IPS DF 6.9 (cell line): Measurements from ENCODE around the gene ERVK3-1.

Experiments
- DNase-seq: peaks from one replicate; pipeline ENCODE4 v3.0.0-alpha.2; 2013; ENCODE audit warnings: low read depth, low spot score
- H3K27ac ChIP-seq: one replicate; pipeline ENCODE4 v1.5.1; 2013; ENCODE audit warnings: low read length, control low read depth
- H3K27me3 ChIP-seq: 2 replicates; pipeline ENCODE4 v1.6.1; 2013; ENCODE audit warnings: mild to moderate bottlenecking, low read length; ENCODE audit not compliant: control insufficient read depth, insufficient read depth
- H3K36me3 ChIP-seq: 2 replicates; pipeline ENCODE4 v1.6.1; 2013; ENCODE audit warnings: low read length; ENCODE audit not compliant: control insufficient read depth, insufficient read depth
- H3K4me1 ChIP-seq: 2 replicates; pipeline ENCODE4 v1.6.1; 2013; ENCODE audit warnings: low read length; ENCODE audit not compliant: control insufficient read depth, insufficient read depth
- H3K4me3 ChIP-seq: 2 replicates; pipeline ENCODE4 v1.5.1; 2013; ENCODE audit warnings: mild to moderate bottlenecking, low read length
- H3K9me3 ChIP-seq: 2 replicates; pipeline ENCODE4 v1.6.1; 2013; ENCODE audit warnings: low read length, inconsistent platforms; ENCODE audit not compliant: control insufficient read depth, insufficient read depth
- WGBS: extraction: QIAGEN DNeasy Blood & Tissue Kit; methylation state at CpG from one replicate; pipeline ENCODE4 v1.1.7; 2013; ENCODE audit warnings: mixed read lengths, missing lambda C conversion rate; ENCODE audit not compliant: insufficient read length, insufficient coverage; 5-methylcytosine and 5-hydroxymethylcytosine counted together

The ERVK3-1 gene

GRCh38 chr19:58362272-58362994 lies 57.3 kb downstream of the ERVK3-1 start, which contains the start of gene ZNF497:
Gene ZNF497, minus strand, starts transcription at chr19:58362751. Its CDS starts 5,116 bp downstream, at chr19:58357635.
- Histone ChIP-seq H3K27me3 (no peaks in the 10 kb centered on the region), H3K27ac (no peak within 1 kb of the TSS), H3K36me3 (no peaks in the 10 kb centered on the region; the same call in 1 of the 2 replicates), H3K4me1 (peaks cover 2% of the 10 kb centered on the region; the same call in 1 of the 2 replicates), H3K4me3 (peak within 1 kb of the TSS; percentile 66), H3K9me3 (no peaks in the 10 kb centered on the region)
- no CpG with 5 or more reads among the region's 74 CpGs for WGBS
- DNase-seq, result peak; percentile 93

- Histone ChIP-seq H3K36me3 (no peaks in the 10 kb centered on the region; the same call in 1 of the 2 replicates), H3K9me3 (no peaks in the 10 kb centered on the region), H3K4me3 (no peak overlapping the region), H3K27ac (no peak overlapping the region), H3K4me1 (no peaks in the 10 kb centered on the region), H3K27me3 (no peaks in the 10 kb centered on the region)
- no CpG with 5 or more reads among the region's 5 CpGs for WGBS
- no peak for DNase-seq
These were observed 59.0 kb downstream of the ERVK3-1 start for GRCh38 chr19:58364146-58364545.
